Measurements from ENCODE around the gene EPHA1.
"Not testable (repeated sequence)": the region's sequence is repeated elsewhere in the genome, so short reads cannot be mapped to it uniquely, and the experiment has no call there.

Gene EPHA1

DNA sequence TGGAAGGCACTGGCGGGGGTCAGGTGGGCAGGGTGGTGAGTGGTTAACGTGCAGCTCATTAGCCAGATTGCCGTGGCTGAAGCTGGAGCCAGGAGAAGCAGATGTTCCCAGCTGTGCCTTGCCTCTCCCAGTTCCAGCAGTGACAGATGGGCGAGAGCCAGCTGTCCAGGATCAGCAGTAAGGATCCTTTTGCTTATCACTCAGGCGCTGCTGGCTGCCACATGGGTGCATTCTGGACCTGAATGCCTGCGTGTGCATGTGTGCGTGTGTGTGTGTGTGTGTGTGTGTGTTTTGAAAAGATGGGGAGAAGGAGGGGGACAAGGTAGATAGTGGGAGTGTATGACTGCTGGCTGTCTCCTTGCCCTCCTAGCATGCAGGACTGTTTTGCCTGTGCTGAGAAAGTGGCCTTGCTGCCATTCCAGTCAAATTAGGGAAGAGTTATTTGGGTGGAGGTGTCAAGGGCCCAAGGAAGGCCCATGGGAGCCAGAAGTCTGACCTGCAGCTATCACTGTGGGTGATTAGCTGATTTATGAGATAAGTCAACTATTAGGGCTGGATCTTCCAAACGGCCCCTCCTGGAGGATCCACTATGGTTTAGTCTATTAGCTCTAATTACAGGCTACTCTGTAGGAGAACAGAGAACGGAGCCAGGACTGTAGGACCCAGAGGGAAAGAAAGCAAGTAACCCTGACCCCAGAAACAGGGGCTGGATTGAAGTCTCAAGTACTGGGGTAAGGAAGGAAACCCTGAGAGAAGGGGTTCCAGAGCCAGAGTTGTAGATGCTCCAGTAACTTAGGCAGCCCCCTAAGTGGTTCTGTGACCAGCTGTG is 3.3 kb downstream of the EPHA1 start:
- Mint-ChIP-seq H3K27me3 (ENCODE audit: low read depth, poor library complexity) (peaks cover 26% of the 10 kb centered on the region), H3K9me3 (no peaks in the 10 kb centered on the region), H3K27ac (peak overlapping the region; percentile 21), H3K4me1 (peaks cover 54% of the 10 kb centered on the region), H3K4me3 (peak overlapping the region; percentile 26), H3K36me3 (ENCODE audit: low read depth) (no peaks in the 10 kb centered on the region)
- no peak for DNase-seq
- TF ChIP-seq, protein P1, sequence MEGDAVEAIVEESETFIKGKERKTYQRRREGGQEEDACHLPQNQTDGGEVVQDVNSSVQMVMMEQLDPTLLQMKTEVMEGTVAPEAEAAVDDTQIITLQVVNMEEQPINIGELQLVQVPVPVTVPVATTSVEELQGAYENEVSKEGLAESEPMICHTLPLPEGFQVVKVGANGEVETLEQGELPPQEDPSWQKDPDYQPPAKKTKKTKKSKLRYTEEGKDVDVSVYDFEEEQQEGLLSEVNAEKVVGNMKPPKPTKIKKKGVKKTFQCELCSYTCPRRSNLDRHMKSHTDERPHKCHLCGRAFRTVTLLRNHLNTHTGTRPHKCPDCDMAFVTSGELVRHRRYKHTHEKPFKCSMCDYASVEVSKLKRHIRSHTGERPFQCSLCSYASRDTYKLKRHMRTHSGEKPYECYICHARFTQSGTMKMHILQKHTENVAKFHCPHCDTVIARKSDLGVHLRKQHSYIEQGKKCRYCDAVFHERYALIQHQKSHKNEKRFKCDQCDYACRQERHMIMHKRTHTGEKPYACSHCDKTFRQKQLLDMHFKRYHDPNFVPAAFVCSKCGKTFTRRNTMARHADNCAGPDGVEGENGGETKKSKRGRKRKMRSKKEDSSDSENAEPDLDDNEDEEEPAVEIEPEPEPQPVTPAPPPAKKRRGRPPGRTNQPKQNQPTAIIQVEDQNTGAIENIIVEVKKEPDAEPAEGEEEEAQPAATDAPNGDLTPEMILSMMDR (IDR thresholded peaks at IDR 0.05): no peak

DNA sequence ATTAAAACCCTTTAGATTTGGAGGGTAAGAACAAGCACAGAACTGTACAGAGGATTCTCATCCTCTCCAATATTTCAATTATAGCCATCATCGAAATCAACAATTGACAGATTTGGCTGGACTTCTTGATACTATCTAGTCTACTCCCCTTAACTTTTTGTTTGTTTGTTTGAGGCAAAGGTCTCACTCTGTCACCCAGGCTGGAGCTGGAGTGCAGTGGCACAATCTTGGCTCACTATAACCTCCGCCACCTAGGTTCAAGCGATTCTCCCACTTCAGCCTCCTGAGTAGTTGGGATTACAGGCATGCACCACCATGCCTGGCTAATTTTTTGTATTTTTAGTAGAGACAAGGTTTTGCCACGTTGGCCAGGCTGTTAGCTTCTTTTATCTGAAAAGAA is 6.4 kb downstream of the EPHA1 start:
- Mint-ChIP-seq H3K4me1 (peaks cover 27% of the 10 kb centered on the region), H3K27me3 (ENCODE audit: low read depth, poor library complexity) (peaks cover 15% of the 10 kb centered on the region)
- not testable (repeated sequence) for DNase-seq; H3K36me3 Mint-ChIP-seq (ENCODE audit: low read depth); H3K9me3 Mint-ChIP-seq; H3K27ac Mint-ChIP-seq; H3K4me3 Mint-ChIP-seq

DNA sequence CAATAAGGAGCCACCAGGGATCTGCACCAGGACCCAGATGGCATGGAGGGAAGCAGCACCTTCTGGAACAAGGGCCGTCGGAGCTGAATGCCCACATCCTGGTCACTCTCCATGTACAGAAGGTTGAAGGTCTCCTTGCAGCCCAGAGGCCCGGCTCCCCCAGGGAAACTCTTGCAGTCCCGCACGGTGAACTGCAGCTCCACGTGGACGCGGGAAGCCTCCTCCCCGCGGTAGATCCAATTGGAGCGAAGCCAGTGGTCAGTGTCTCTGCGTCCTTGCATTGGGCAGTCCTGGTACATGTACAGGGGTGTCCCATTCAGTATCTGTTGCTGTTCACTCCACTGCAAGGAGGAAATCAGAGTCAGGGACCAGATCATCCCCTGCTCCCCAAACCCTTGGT is 7.4 kb downstream of the EPHA1 start:
- H3K9me3 Mint-ChIP-seq: no peaks in the 10 kb centered on the region
- TF ChIP-seq, protein P1 (IDR thresholded peaks at IDR 0.05): no peak
- DNase-seq: no peak
- H3K4me3 Mint-ChIP-seq: no peak overlapping the region
- H3K27me3 Mint-ChIP-seq (ENCODE audit: low read depth, poor library complexity): peaks cover 15% of the 10 kb centered on the region
- peaks cover 22% of the 10 kb centered on the region for H3K4me1 Mint-ChIP-seq
- no peak overlapping the region for H3K27ac Mint-ChIP-seq
- H3K36me3 Mint-ChIP-seq (ENCODE audit: low read depth): no peaks in the 10 kb centered on the region

DNA sequence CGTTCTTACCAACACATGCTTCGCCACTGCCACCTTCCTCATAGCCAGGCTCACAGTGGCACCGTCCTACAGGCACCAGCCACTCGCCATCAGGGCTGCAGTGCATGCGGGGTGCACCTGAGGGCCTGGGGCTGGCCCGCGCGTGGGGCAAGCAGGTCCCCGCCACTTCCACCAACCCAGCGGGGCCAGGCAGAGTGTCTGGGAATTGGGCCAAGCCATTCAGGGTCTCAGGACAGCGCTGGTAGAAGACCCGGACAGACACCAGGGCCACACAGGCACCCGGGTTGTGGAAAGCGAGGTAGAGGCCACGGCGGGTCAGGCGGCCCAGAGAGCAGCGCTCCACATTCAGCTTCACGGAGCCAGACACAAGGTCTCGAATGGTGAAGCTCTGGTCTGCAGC is 9.0 kb downstream of the EPHA1 start:
- H3K9me3 Mint-ChIP-seq: no peaks in the 10 kb centered on the region
- TF ChIP-seq, protein P1 (IDR thresholded peaks at IDR 0.05): no peak
- peaks cover 11% of the 10 kb centered on the region for H3K4me1 Mint-ChIP-seq
- DNase-seq: no peak
- no peak overlapping the region for H3K27ac Mint-ChIP-seq
- H3K4me3 Mint-ChIP-seq: no peak overlapping the region
- no peaks in the 10 kb centered on the region for H3K36me3 Mint-ChIP-seq (ENCODE audit: low read depth)
- H3K27me3 Mint-ChIP-seq (ENCODE audit: low read depth, poor library complexity): peaks cover 15% of the 10 kb centered on the region

DNA sequence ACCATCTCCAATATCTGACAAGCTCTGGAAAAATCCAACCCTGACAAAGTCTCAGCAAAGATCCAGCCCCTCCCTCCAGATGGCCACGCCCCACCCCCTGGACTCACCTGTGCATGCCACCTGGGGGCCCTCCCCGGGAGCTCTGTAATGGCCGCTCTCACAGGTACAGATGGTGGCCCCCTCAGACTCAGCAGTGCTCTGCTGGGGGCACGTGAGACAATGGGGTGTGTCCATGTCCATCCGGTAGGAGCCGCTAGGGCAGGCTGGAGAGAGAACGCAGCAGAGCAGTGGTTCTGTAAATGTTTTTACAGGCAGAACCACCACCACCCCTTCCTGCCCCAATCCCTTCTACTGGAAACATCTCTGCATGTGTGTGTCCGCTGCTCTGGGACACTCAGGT is 9.5 kb downstream of the EPHA1 start:
- H3K9me3 Mint-ChIP-seq: no peaks in the 10 kb centered on the region
- no peak for DNase-seq
- H3K27ac Mint-ChIP-seq: no peak overlapping the region
- TF ChIP-seq, protein P1 (IDR thresholded peaks at IDR 0.05): no peak
- no peak overlapping the region for H3K4me3 Mint-ChIP-seq
- no peaks in the 10 kb centered on the region for H3K36me3 Mint-ChIP-seq (ENCODE audit: low read depth)
- H3K27me3 Mint-ChIP-seq (ENCODE audit: low read depth, poor library complexity): peaks cover 15% of the 10 kb centered on the region
- H3K4me1 Mint-ChIP-seq: peaks cover 10% of the 10 kb centered on the region

DNA sequence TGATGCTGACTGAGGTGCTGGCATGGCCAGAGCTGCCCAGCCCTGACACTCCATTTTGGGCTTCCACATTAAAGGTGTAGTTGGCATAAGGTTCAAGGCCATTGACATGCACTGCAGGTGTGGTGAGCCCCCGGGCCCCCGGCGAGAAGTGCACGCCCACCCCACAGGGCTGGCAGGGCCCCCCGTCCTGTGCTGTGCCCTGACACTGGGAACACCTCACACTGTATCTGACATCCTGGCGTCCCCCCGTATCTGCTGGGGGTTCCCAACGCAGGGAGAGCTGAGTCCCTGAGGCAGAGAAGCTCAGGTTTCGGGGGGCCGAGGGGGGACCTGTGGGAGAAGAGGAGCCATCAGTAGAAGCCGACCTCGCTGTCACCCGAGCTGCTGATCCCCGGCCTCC is 10.0 kb downstream of the EPHA1 start:
- H3K9me3 Mint-ChIP-seq: no peaks in the 10 kb centered on the region
- TF ChIP-seq, protein P1 (IDR thresholded peaks at IDR 0.05): no peak
- peaks cover 10% of the 10 kb centered on the region for H3K4me1 Mint-ChIP-seq
- H3K36me3 Mint-ChIP-seq (ENCODE audit: low read depth): no peaks in the 10 kb centered on the region
- peaks cover 15% of the 10 kb centered on the region for H3K27me3 Mint-ChIP-seq (ENCODE audit: low read depth, poor library complexity)
- H3K4me3 Mint-ChIP-seq: no peak overlapping the region
- no peak overlapping the region for H3K27ac Mint-ChIP-seq
- DNase-seq: no peak

All from nephron progenitor cell (in vitro differentiated cells).